GM19238 (cell line): Measurements from ENCODE around the gene MTIF3.
"Not testable (repeated sequence)": the region's sequence is repeated elsewhere in the genome, so short reads cannot be mapped to it uniquely, and the experiment has no call there.

Source experiments
- DNase-seq: peaks from one replicate; pipeline ENCODE4 v3.0.0; 2011; ENCODE audit warnings: low spot score; ENCODE audit not compliant: insufficient read length

MTIF3 gene

GRCh38 chr13:27415116-27415515, 35.2 kb downstream of the MTIF3 start:
- no peak for DNase-seq

GRCh38 chr13:27411341-27411740, 39.0 kb downstream of the MTIF3 start:
- DNase-seq = no peak

GRCh38 chr13:27409013-27409412, 41.4 kb downstream of the MTIF3 start:
- DNase-seq = no peak

GRCh38 chr13:27408074-27408473, 42.3 kb downstream of the MTIF3 start:
- no peak for DNase-seq

GRCh38 chr13:27406178-27406939, 44.0 kb downstream of the MTIF3 start:
- no peak for DNase-seq

GRCh38 chr13:27405546-27406134, 44.7 kb downstream of the MTIF3 start:
- no peak for DNase-seq

GRCh38 chr13:27404680-27405079, 45.7 kb downstream of the MTIF3 start:
- no peak for DNase-seq

- no peak for DNase-seq
Measured at GRCh38 chr13:27403727-27404385, 46.5 kb downstream of the MTIF3 start.

- no peak for DNase-seq
Measured at GRCh38 chr13:27403203-27403678, 47.1 kb downstream of the MTIF3 start.

- DNase-seq = no peak
Measured at GRCh38 chr13:27401210-27401609, 49.2 kb downstream of the MTIF3 start.

GRCh38 chr13:27400405-27400804, 50.0 kb downstream of the MTIF3 start:
- DNase-seq = not testable (repeated sequence)

- no peak for DNase-seq
Measured at GRCh38 chr13:27398360-27398759, 52.0 kb downstream of the MTIF3 start.

- DNase-seq = no peak
Measured at GRCh38 chr13:27396252-27396846, 54.0 kb downstream of the MTIF3 start.

GRCh38 chr13:27395007-27395510, 55.3 kb downstream of the MTIF3 start:
- no peak for DNase-seq

GRCh38 chr13:27393101-27393500, 57.3 kb downstream of the MTIF3 start:
- DNase-seq = no peak

- no peak for DNase-seq
Measured at GRCh38 chr13:27391471-27391870, 58.9 kb downstream of the MTIF3 start.

- DNase-seq = no peak
Measured at GRCh38 chr13:27389891-27390290, 60.5 kb downstream of the MTIF3 start.

- DNase-seq = no peak
Measured at GRCh38 chr13:27388241-27388640, 62.1 kb downstream of the MTIF3 start.
